Measurements from ENCODE around the gene TMEM143.
A peak's percentile ranks its signal among the peaks of the same experiment; 100 is the strongest.

The TMEM143 gene

DNA sequence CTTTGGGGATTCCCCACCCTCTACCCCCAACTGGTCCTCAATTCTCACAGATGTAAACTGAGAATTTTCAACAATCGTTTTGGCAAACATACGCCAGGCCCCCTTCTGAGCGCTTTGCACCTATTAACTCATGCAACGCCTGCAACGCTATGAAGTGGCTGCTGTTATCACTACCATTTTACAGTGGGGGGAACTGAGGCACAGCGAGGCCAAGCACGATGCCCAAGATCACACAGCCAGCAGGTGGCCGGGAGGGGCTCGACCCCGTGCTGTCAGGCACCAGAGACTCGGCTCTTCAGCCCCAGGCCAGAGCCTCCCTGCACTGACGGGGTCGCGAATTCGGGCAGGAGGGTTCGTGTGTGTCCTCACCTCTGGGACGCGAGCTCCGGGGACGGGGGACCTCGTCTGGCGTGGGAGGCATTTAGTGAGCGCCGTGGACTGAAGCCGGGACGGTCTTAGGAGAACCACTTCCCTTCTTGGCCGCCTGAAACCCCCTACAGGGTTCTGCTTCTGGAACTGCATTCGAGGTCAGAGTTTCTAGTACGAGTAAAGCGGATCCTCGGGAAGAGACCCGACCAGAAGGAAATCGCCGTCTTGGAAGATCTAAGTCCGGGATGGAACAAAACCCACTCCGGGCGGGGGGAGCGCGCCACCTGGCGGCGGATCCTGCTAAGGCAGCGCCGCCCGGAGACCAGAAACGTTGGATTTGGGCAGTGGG lies 72.8 kb downstream of the TMEM143 start:
- DNase-seq, result peak; percentile 89

DNA sequence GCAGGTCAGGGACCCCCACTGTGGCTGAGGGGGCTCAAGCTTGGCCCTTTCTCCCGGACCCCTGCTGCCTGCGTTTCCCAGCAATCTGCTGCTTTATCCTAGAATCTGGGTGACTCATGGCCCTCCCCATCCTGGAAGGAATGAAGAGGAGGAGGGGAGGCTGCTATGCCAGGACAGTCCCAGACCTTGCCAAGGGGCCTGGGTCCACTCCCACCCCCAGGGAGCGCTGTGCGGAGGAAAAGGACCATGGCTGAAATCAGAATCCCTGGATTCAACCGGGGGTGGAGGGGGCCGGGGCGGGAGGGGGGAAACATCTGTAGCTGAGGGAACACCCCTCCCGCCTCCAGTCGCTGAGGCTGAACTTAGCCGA lies 73.4 kb downstream of the TMEM143 start:
- DNase-seq, result no peak

DNA sequence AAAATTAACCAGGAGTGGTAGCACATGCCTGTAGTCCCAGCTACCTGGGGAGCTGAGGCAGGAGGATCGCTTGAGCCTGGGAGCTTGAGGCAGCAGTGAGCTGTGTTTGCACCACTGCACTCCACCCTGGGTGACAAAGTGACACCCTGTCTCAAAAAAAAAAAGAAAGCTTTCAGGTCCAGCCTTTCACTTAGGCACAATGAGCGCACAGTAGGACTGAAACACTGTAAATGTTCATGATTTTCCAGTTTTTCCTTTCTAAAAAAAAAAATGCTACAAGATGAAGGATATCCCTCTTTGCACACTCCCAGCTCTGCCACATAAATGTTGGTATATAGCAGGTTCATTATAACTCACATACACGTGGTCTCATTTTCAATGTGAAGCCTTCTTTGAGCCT lies 76.0 kb downstream of the TMEM143 start:
- no peak for DNase-seq

DNA sequence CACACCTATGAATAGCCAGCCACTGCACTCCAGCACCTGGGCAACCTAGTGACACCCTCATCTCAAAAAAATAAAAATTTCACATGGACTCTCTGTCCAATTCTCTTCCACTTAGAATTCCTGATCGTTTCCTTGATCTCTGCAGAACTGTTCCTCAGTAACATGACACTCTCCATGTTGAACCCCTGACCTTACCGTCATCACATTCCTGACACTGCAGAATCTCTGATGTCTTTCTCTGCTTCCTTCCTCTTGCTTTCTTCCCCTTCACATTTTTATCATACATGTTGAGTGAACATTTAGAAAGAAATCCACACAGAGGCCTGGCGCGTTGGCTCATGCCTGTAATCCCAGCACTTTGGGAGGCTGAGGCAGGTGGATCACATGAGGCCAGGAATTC lies 78.8 kb downstream of the TMEM143 start:
- DNase-seq, result no peak

DNA sequence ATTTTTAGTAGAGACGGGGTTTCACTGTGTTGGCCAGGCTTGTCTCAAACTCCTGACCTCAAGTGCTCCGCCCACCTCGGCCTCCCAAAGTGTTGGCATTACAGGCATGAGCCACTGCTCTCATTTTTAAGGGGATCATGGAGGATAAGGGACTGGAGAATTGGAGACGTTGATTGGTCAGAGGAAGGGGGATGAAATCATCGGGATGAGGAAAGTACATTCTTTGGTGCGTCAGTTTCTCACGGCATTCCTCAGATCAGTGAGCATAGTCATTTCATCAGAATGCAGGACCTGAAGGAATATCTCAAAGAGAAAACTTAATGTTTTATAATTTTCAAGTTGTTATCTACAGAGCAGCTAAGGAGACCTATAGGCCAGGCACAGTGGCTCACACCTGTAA lies 79.8 kb downstream of the TMEM143 start:
- DNase-seq, result no peak

Data from activated CD8-positive, alpha-beta memory T cell treated with anti-CD3 and anti-CD28 coated beads for 24 hours (primary cell).